ENCODE measurements around the gene KCND2.

The KCND2 gene

DNA sequence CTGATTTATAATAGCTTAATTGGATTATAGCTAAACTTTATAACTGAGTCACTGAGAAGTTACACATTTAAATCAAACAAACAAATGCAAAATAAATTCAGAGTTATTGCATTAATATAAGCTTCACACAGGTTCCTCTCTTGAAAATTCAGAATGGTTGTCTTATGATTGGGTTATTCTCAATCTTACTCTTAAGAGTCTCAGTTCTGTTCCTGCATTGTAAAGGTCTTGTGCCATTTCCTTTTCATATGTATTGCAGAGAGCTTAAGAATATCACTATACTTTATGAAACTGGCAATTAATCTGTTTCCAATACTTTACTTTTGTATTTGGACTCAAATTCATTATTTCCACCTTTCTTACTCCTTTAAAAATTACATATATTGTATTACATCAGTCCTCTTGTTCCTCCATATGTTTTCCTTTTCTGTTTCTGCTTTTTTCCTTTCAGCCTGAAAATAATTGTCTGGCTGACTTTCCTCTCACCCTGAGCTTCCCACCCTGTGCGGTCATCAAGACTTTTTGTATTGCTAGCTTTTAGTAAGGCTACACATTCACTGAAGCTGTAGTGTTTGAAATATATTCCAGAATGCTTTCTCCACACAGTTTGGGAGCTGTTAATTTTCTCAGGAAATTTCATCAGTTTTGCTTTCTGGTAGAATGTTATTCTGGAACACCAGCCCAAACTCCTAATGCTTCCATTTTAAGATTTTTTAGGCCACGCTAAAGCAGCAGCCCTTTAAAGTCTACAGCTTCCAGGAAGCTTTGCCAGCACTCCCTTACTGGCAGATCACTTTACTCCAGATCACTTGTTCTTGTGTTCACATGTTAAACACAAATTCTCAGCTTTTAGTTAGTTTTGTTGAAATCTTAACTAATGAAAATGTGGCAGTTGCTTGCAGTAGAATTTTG, 139.4 kb downstream of the KCND2 start:
- DNase-seq = no peak

DNA sequence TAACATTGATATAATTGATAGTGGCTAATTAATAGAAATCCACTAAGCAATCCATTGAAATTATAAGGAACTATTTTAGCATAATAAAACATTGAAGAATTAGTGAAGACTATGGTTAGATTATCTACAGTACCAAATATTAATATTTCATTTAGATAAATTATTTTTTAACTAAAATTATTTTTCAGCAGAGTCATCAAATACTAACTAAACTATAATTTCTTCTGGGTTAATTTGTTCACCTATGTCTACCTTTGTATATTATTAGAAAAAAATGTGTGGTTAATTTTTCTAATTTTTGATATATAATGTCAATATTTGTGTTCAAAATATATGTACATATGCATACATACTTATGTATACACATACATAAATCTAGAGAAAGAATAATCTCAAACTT, 140.2 kb downstream of the KCND2 start:
- no peak for DNase-seq

DNA sequence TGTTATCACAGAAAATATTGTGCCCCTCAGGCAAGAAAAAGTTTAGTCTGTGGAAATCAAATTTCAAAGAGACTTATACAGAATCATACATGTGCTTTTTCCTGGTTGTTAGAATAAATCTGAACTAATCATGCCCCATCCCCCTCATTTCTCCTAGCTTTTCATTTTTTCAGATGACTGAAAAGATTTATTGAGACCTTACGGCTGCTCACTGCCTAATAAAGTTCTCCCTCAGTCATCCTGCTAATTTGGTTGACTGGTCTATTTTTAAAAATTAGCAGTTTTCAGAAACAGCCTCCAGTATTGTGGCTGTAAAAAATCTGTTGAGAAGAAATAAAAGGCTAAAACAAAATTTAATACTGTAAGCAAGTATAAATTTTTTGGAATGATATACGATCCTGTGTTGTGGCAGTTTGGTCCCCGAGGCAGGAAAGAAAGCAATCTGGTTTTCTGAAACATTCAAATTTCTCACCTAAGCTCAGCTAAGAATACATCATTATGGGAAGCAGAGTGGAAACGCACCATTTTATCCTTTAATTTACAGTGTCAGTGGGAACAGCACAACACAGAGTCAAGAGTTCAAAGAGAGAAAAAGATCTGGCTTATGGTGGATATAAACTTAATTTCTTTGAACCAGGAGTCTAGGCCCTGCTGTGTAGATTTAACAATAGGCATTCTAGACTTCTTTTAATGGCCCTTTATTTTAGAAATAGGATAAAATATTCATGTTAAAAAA, 144.4 kb downstream of the KCND2 start:
- no peak for DNase-seq

DNA sequence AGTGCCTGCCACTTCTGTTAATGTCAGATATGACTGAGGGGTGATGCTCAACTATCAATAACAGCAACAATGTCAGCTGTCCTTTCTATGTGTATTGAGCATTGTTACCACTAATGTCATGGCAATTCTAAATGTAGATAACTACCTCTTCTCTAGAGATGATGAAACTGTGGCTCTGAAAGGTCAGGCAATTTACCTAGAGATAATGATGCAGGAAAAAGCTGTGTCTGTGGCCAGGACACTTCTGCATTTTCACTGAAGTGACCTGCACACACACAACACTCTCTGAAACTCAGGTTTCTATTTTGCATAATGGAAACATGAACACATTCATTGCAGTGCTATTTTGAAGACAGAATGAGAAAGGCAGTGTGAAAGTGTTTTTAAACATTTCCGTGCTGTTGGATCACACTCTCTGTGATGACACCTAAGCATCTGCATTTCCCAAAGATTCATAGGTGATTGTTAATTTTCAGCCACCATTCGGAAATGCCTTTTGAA, 148.2 kb downstream of the KCND2 start:
- no peak for DNase-seq

DNA sequence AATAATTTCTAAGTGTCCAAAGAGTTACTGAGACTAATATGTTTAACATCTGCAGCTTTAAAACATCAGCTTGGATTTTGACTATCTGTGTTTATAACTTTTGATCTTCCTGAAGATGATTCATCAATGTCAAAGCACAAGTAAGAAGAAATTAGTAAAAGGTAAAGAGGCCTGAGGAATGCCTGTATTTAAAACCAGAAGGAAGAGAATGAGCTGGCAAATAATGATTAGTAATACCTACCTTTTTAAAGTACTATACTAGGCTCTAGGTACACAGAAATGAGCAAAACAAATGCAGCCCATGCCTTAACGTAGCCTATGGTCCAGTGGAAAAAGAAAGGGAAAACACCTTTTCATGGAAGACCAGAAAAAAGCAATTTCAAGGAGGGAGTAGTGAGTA, 158.0 kb downstream of the KCND2 start:
- no peak for DNase-seq

DNA sequence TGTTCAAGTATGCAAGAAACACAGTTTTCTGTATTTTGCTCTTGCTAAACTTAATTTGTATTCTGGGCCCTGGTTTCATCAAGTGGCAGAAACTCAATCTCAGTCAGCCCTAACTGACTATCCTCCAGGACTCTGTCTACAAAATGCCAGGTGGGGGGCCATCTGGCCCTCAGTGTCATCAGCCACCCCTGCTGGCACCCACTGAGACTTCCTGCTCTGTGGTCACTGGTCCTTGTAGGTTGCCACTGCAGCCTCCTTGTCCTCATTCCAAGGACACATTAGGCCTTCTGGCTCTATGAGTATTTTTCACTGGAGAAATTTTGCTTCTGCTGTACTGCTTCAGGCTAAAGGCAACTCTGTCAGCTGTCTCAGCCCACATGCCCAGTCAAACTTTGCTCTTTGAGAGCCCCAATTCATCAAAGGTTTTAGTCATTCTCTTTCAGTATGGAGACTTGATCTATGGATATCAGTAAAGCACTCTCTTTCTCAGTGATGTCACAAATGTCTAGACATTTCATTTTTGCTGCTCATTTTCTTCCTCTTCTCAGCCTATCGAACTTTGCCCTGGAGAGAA, 163.6 kb downstream of the KCND2 start:
- peak; percentile 60 for DNase-seq

DNA sequence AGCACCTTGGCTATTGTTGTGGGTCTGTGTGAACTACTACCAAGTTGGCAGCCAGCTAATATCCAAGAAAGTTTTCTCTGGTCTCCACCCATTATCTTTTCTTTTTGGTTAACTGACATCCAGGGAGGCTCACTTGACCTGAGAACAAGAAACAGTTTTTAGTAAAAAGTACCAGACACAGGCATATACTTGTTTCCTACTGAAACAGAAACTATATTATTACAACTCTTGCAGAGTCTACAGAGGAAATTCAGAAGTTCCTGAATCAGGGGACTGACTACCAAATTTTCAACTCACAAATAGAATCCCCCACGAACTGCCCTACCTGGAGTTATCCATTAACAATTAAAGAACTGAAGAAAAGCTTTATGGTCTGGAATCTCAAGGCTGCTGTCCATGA, 168.9 kb downstream of the KCND2 start:
- DNase-seq = no peak

DNA sequence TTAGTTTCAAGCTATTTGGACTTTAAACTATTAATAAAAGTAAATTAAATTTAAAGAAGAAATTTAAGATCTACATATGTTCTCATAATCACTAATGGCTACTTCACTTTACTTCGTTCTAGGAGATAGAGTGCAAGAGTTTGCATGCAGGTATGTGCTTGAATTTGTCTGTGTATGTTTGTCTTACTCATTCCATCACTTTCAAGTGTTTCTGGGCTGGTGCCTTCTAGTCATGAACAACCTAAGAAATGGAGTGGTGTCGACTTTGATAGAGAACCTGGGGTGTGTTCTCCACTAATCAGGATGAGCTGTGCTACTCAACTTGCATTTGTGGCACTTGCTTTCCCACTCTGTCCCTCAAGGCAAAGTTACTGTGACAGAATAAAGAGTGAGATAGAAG, 169.9 kb downstream of the KCND2 start:
- DNase-seq = no peak

DNA sequence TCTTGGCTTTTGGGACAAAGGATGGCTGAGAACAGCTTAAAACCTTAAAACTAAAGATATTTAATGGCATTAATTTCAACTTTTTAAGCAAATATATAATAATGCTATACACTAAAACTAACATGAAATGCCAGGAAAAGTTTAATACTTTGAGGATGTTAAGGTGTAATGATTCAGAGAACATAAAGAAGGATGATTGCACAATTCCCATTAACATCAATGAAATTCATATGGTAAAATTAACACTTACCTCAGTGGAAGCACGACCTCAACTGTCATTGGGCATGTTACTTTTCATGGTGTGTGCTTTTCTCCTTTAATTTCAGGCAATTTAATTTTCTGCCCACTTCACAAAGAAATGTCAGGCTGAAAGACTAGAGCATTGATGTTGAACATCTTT, 171.7 kb downstream of the KCND2 start:
- DNase-seq = no peak

DNA sequence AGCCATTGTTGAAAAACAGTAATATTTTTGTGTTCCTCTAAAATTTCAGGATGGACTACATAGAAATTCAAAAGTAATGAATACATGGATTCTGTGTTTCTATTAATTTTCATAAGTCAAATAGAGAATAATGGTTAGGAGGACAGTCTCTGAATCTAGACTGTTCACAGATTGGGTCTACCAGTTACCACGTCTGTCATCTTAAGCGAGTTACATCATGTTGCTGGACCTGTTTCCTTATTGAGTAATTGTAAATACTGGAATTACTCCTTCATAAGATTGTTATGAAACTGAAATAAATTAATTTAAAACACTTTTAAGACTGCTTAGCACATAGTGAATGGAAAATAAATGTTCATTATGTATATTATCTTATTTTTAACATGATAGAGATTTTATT, 172.3 kb downstream of the KCND2 start:
- DNase-seq = no peak

DNA sequence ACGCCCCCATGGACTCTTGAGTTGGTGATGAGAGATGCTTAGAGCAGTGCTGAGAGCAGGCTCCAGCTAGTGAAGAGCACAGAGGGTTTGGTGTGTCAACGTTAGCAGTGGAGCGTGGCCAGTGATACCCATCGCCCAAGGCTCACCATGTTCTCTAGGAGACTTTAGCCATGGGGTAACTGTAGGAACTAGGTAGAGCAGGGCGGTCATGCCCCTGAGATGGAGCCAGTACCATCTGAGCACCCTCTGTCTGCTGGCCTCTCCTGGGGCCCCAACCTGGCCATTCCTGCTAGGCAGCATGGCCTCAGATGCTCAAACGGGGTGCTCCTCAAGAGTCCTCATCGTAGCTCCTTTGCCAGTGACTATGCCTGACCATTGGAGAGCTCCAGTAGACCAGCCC, 179.7 kb downstream of the KCND2 start:
- DNase-seq = no peak

DNA sequence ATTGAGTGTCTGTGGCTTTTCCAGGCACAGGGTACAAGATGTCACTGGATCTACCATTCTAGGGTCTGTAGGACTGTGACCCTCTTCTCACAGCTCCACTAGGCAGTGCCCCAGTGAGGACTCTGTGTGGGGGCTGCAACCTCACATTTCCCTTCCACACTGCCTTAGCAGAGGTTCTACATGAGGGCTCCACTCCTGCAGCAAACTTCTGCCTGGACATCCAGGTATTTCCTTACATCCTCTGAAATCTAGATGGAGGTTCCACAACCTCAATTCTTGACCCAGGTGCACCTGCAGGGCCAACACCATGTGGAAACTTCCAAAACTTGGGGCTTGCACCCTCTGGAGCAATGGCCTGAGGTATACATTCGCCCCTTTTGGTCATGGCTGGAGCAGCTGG, 183.7 kb downstream of the KCND2 start:
- no peak for DNase-seq

DNA sequence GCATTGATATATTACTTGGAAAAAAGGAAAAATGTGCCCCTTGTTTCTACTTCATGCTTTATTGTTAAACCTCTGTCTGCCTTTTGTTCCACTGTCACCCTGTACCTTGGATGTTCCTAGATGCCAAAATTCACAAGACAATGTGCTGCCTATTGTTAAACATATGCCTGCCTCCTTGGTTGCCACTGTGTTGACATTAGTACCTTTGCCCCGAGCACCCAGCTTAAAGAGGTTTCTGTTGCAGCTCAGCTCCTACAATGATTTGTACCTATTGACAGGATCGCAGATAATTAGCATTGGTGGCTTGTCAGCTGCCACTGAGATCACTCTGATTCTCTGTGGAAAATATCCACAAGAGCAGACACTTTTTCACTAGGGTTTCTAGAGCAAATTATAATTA, 188.0 kb downstream of the KCND2 start:
- no peak for DNase-seq

DNA sequence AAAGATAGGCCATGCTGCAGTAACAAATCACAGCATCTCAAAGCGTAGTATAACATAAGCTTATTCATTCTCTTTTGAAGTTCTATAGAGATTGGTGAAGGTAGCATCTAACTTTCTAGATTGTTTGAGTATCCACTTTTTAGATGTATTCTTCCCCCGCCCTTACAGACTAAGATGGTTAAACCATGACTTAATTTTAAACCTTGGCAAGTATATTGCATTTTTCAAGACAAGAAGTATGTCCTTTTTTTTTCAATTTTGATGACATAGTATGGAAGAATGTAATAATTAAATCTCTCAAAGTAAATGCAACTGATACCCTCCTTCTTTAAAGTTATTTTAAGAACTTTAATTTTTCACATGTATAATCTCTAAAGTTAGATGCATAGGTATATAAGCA, 190.0 kb downstream of the KCND2 start:
- no peak for DNase-seq

DNA sequence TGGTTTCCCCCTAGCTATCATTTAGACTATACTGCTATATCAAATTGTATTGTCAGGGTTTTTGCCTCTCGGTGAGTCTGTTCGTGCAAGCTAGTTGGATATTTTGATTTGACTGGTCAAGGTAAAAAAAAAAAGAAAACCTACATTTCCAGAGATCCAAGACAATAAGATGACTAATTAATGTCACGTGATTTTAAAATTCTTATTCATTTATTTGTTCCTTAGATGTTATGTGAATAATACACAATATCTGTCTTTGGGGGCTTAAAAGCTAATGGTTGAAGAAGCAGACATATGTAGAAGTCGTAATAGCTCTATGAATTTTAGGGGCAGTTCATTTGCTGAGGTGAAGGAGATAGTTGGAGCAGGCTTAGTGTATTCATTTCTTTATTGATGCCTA, 191.1 kb downstream of the KCND2 start:
- no peak for DNase-seq

DNA sequence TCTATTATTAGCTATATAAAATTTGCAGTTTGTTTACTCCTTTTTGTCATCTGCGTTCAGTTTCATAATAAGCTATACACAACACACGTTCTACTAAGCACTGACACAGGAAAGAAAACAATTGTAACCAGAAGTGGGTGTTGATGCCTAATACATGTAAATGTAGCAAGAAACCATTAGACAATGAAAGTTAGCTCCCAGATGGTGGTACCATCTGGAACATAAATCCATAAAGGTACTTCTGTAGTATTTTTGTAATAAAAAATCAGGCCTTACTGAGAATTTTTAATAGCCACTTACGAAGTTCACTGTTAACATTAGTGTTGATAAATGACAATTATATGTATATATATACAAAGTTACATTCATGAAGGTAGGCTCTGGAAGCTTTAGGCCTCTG, 194.7 kb downstream of the KCND2 start:
- DNase-seq = peak; percentile 94

DNA sequence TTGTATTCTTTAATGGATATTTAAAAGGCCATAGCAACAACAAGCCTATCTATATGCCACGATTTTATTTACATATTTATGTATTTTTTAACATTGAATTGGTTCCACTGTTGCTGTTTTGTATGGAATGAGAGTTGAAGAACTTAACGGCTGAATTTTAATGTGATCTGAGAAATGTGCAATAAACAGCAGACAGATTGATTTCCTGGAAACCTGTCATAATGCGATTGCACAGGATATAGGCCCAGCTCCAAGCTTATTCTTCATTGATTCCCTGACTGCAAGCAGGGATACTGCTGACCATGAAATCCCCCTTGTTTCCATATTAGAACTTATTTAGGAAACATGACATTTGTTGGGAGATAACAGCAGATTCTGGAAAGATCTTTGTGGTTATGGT, 195.6 kb downstream of the KCND2 start:
- DNase-seq = no peak

DNA sequence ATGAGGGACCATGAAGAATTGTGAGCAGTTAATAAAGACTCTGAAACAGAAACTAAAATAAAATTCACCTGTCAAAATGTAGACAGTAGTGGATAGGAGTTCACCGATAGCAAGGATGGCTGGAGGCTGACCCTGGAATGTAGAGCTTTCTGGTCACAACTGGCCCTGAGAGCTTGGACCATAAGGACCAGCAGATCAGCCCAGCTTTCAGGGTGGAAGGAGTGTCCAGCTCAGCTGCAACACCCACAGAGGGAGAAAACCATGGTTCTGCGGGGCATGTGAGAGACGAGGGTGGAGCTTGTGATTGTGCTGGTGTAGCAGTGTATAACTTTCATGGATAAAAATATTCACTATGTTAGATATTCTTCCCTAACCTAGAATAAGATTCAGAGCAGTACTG, 199.9 kb downstream of the KCND2 start:
- no peak for DNase-seq

DNA sequence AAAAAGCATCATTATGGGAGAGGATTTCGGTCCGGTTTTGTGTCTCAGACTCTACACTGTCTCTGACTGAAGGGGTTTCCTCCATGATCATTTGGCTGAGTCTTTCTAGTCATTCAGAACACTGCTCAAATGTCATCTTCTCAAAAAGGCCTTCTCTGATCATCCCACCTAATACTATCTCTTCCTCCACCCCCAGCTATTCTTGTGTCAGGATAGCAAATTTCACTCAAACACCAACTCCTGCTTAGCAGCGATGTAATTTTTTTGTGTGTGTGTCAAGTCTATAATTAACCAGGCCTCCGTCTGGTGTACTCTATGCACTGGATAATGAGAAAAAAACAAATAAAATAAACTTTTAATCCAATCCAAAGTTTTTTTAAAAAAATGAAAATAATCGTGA, 200.4 kb downstream of the KCND2 start:
- no peak for DNase-seq

DNA sequence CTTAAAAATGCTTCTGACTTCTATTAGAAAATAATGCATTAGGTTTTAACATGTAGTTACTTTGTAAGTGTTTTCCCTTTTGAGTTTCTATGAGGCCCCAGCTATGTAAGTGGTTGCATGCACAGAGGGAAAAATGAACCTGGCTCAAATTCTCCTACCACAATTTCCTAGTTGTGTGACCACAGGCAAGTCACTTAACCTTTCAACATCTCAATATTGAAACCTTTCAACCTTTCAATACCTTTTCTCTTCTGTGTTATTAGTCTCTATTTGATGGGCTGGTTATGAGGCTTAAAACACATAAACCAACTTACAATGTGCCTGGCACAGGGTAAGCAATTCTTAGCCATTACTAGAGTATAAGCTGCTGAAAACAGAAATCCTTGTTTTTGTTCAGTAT, 203.0 kb downstream of the KCND2 start:
- DNase-seq = no peak

DNA sequence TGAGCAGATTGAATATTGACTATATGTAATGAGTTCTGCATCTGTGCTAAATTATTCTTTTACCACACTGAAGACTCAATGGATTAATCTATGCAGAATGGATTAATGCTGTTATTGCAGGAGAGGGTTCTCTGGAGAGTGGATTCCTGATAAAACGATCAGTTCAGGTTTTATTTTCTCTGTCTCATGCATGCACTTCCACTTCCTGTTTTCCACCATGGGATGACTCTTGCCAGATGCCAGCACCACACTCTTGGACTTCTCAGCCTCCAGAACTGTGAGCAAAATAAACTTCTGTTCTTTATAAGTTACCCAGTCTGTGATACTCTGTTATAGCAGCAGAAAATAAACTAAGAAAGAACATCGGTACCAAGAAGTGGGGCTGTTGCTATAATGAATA, 207.5 kb downstream of the KCND2 start:
- no peak for DNase-seq

DNA sequence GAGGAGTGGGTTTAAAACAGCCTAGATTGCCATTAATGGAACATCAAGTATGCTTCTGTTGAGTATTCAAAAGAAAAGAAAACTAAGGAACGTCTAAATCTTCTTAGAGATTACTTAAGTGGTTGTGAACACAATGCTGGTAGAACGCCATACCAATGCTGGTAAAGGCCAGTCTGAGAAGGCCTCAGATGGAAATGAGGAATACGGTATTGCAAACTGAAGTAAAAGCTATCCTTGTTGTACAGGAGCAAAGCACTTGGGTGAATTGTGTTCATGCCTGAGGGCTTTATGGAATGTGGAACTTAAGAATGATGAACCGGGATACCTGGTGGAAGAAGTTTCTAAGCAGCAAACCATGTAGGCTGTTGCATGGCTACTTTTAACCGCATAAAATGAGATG, 208.0 kb downstream of the KCND2 start:
- no peak for DNase-seq

DNA sequence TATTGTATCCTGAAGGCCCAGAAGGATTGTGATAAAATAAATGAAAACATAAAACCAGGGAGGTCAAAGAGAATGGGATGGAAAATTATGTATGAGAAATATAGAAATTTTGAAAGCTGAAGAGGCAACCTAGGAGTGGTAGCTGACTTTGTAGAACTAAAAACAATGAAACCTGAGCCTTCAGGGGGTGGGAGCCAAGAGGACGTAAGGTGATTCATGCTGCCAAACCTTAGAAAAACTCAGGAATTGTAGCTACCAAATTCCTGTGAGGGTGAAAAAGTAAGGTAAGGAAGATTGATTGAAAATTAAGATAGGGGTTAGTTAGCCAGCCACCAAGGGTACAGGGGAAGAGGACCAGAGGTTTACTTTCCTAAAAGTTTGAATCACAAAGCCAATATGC, 213.2 kb downstream of the KCND2 start:
- DNase-seq = no peak

DNA sequence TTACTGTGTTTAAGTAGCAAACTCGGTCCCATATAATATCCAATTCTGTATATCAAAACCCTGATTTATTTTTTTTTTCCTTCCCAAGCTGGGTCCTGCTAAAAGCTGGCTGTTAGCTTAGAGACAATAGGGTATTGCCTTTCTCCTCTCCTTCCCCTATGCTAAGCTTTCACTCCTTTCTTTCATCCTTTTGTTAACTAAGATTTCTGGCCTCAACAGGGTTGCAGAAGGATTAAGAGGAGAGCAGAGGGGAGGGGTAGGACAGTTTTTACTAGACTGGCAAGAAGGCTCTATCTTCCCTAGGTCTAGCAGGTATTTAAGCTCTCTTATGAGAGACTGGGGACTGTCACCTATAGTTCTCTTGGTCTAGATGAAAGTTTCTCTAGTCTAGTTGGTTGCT, 229.2 kb downstream of the KCND2 start:
- DNase-seq = no peak

Measured in NCI-H524 treated with DMSO at 0.1 percent for 48 hours (cell line).